ENCODE results near the gene ATG101.

Gene ATG101, protein sequence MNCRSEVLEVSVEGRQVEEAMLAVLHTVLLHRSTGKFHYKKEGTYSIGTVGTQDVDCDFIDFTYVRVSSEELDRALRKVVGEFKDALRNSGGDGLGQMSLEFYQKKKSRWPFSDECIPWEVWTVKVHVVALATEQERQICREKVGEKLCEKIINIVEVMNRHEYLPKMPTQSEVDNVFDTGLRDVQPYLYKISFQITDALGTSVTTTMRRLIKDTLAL

DNA sequence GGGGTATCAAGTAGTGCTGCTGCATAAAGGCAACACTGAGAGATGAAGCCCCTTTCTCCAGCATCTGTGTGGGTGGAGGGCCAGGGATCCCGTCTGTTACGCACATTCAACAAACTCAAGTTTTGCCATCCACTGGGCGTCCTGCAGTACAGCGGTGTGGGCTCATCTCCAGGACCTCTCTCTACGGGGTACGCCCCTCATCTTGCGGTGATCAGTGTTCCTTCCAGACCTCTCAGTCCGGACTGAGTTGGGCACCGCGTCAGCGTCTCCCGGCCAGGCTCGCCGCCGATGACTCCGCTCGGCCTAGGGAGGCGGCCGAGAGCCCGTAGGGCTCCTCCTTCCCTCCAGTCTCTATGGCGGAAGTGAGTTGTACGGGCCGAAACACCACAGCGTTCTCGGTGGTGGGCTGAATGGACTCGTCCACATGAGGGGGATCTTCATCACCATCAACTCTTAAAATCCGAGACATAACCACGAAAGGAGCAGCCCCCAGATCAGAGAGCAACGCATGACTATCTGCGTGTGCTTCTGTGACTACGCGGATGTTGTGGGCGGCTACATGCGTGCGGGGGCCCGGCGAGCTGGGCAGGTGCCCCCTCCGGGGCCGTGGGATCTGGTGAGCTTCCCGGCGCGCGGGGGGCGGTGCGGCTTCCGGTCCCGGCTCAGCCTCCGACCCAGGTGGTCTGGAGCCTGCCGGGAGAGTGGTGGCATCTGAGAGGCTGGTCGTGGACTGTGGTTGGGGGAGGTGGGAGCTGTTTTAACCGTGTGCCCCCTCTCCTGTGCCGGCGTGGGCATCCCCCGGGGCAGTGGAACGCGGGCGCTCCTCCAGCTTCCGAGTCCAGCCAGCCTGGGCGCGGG is at the start of gene ATG101:
TSS of gene ATG101 (plus strand) at position 652 of the 858 bp plus-strand sequence. CDS start 3,673 bp downstream, outside the sequence.
- in situ Hi-C loops (cut with HindIII; ENCODE audit: low sequenced_read_pairs), result no loop called here

DNA sequence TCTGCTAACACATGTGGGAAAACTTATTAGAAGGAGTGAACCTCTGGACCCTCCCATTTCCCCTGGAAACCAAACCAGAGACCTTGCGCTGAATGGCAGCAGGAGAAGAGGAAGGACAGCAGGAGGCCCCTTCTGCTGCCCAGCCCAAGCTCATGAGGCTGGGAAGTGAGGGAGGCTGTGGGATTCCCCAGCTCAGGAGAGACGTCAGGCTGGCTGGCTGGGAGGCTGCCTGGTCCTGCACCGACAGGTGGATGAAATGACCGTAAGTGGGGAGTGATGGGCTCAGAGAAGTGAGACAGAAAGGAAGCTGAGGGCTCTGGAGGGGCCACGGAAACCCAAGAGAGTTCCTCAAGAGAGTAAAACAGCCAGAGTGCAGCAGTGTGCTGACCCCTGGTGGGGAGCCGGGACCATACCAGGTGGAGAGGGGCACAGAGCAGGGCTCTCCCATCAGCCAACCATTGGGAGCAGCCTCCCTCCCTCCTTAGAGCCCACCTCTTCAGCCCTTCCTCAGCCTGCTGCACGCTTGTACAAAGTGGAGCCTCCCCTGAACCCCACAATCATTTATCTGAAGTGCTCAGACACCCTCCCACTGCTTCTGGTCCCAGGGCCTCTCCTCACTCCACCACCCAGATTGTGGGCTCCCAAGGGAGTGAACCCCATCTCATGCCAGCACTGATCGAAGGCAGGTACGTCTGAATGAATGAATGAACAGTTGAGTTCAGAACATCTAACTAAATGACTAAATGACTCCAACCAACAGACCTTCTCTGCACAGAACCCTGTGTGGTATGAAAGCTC is 49.0 kb upstream of the ATG101 start:
- in situ Hi-C loops (cut with HindIII; ENCODE audit: low sequenced_read_pairs), result no loop called here

DNA sequence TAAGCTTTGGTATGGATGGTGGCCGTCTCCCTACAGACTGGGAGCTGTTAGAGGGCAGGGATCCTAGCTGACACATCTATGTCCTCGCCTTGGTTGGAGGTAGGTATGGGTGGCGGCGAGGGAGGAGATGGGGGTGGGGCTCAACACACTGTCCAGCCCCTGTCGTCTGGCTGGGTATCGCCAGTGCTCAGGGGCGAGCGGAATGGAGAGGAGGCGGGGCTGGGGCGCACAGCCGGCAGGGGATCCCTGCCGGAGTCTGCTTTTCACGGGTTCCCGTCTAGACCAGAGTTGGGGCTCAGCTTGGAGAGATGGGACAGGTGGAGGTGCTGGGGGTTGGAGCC is 47.0 kb upstream of the ATG101 start:
- in situ Hi-C loops (cut with HindIII; ENCODE audit: low sequenced_read_pairs), result no loop called here

DNA sequence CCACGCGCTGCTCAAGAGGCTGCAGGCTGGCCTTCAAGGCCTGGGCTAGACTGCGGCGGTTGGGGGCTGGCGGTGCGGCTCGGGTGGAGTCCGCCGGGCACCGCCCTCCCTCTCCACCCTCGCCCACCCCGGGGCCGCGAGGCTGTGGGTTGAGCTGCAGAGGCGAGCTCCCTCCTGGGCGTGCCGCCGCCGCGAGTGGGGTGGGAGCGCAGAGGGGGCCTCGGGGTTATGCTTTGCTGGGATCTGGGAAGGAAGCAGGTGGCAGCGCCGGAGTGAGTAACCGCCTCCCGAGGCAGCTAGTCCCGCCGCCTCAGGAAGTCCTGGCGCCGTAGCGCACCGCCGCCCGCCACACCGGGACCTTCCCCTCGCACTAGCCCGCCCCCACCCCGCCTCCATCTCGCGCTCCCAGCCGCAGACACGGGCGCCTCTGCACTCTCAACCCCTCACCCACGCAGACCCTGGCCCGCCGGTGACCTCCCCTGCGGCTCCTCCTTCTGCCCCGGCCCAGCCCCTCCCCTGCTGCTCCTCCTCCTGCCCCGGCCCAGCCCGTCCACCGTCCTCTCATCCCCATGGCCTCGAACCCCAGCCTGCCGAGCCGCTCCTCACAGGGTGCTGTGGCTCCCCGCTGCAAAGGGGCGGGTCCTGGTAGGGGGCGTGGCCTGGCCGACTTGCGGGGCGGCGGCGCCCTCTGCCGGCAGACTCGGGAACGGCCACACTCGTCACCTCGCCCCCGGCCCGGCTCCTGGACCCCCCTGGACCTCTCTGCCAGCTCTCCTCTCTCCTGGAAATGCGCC is 46.4 kb upstream of the ATG101 start:
- in situ Hi-C loops (cut with HindIII; ENCODE audit: low sequenced_read_pairs), result no loop called here

DNA sequence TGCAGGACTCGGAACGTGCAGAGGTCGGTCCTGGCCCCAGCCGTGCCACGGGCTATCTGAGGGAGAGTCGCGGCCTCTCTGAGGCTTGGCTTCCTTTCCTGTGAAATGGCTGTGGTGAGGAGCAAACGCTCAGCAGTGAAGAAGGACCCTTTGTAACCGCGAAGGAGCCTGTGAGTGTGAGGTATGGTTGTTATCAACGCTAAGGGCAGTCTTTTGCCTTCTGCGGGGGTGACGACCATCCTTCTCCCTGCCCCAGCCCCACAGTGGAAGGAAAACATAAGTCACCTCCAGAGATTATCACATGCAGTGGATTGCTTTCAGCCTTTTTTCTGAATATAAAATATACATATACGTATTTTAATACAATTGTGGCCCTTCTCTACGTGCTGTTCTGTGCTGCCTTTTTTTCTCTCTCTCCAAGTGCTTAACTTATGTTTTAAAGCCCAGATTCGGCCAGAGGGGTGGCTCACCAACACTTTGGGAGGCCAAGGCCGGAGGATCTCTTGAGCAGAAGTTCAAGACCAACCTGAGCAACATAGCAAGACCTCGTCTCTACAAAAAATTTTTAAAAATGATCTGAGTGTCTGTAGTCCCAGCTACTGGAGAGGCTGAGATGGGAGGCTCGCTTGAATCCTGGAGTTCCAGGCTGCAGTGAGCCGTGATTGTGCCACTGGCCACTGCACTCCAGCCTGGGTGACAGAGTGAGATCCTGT is 45.6 kb upstream of the ATG101 start:
- in situ Hi-C loops (cut with HindIII; ENCODE audit: low sequenced_read_pairs), result no loop called here

DNA sequence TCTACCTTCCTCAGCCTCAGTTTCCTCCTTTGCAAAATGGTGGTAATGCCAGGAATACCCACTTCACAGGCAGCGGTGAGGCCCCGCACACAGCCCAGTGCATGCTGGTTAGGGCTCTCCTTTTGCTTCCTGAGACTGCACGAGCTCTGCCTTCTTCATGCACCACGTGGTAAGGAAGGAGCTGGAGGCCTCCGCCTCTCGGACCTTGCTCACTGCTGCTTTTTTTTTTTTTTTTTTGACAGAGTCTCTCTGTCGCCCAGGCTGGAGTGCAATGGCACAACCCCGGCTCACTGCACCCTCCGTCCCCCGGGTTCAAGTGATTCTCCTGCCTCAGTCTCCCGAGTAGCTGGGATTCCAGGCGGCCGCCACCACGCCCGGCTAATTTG is 44.9 kb upstream of the ATG101 start:
- in situ Hi-C loops (cut with HindIII; ENCODE audit: low sequenced_read_pairs), result no loop called here

DNA sequence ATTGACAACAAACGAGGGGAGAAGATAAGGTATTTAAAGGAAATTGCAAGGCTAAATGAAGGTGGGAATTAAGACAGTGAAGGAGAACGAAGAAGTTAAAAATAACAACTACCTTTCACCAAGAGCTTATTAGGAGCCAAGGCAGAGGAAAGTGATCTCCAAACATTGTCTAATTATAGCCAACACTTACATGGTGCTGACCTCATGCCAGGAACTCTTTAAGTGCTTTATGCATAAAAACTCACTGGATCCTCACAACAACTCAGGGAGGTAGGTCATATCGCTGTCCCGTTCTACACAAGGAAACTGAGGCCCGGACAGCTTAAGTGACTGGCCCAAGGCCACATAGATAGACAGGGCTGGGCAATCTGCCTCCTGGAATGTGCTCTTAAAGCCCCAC is 43.5 kb upstream of the ATG101 start:
- in situ Hi-C loops (cut with HindIII; ENCODE audit: low sequenced_read_pairs), result no loop called here

DNA sequence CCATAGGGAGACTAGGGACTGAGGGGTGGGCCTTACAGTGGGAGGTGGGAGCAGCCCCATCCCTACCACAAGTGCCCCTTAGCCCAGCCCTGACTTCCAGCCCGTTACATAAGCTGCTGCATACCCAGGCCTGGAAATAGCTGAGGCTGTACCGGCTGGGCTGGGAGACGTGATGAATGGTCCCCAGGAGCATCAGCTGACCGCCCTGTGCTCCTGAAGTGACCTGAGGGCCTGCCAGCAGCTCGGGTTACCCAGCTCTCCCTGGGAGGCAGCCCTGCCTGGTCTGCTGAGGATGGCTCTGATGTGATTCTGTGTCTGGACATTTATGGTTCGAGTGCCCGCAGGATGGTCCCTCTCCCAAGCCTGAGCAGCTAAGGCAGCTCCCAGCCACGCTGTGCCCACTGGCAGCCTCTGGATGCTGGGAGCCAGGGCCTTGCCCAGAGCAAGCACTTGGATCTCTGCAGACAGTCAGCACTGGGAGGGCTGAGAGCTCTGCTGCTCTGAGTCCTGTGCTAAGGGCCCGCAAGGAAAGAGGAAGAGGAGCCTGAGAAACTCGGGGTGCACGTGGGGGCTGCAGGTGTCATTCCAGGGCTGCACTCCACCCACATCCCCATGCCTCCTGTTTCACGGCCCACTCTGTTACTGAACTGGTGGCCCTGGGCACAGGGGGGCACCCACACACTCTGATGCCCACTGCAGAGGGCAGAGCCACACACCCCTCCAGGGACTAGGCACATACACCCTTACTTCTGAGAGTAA is 42.5 kb upstream of the ATG101 start:
- in situ Hi-C loops (cut with HindIII; ENCODE audit: low sequenced_read_pairs), result no loop called here

DNA sequence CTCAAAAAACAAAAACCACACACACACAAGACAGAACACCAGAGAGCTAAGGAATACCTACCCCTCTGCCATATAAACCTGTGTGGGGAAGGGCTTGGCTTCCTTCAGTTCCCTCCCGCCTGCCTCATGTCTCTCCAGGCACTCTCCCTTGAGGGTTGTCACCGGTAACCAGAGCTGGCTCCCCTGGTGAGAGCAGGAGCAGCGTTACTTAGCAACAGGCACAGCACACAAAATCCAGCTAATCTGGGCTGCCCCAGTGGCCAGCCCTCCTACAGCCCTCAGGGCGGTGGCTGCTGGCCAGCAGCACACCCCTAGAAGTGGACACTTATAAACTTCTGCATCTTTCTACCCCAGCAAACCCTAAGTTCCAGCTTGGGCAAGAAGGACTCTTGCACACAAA is 40.1 kb upstream of the ATG101 start:
- in situ Hi-C loops (cut with HindIII; ENCODE audit: low sequenced_read_pairs), result loop anchor here (10.0 kb wide), 1 partner anchor 65 kb away; no protein-coding TSS in a partner anchor

DNA sequence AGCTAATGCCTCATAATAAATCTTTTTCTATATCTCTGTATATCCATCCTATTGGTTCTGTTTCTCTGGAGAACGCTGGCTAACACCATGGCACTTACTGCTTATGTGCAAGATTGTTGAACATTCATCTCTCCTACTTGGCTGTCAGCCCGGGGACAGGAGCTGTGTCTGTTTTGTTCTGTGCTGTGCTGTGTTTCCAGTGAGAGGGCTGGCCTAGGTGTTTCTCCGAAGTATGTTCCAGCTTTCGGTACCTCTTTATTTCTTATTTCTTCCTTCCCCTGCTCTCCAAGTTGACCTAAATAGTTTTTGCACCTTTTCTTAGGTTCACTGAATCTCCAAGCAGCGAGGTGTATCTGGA is 37.4 kb upstream of the ATG101 start:
- in situ Hi-C loops (cut with HindIII; ENCODE audit: low sequenced_read_pairs), result loop anchor here (10.0 kb wide), 1 partner anchor 62 kb away; no protein-coding TSS in a partner anchor

DNA sequence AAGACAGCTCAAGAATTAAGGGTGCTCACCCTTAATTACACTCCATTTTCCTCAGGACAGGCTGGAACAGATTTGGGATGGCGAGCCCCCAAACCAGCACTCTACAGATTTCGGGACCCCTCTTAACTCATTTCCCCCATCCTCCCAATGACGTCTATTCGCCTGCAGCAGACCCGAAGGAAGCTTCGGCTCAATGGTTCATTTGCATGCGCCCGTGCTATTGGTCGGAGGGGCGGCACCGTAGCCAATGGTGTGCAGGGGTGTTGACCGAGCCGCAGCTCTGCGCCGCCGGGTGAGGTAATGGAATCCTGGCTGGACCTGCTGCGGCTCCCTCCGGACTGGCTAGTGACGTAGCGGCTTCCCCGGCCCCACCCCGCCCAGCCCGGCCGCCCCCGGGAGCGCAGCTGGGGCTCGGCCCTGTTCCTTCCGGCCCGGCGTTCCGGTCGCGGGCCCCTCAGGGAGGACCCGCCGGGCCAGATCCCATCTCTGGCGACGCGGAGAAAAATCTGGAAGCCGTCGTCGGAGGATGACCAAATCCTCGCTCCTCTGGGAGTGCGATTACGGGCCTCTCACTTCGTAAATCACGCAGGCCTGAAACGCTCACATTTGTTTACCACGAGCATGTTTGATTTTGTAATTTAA is 36.9 kb upstream of the ATG101 start:
- in situ Hi-C loops (cut with HindIII; ENCODE audit: low sequenced_read_pairs), result loop anchor here (10.0 kb wide), 1 partner anchor 62 kb away; no protein-coding TSS in a partner anchor

DNA sequence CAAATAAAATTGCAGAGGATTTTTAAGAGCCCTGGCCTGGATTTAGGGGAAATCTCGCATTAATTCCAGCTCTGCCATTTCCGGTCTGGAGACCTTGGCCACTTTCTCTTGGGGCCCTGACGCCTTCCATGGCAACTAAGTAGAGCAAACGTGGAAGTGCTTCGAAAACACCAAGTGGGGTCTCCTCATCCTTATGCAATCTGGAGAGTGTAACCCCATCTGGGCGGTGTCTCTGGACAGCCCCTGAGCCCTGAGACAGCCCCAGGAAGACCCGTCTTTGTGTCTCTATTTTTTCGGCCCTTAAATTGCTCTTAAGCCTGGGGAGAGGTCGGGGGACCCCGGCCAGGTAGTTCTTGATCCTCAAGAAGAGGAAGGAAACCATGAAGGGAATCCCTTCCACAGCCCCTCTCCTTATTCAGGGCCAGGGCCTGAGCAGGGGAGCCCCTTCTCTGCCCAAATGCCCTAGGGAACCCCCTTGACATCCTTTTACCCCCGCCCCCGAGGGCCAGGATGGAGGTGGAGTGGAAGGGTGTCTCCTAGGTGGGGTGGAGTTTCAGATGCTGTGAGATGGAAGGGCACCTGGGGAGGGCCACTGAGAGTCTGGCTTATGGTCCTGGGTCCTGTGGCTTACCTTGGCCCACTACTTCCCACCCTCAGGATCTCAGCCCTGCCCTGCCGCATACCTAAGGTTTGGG is 36.2 kb upstream of the ATG101 start:
- in situ Hi-C loops (cut with HindIII; ENCODE audit: low sequenced_read_pairs), result loop anchor here (10.0 kb wide), 1 partner anchor 61 kb away; no protein-coding TSS in a partner anchor

DNA sequence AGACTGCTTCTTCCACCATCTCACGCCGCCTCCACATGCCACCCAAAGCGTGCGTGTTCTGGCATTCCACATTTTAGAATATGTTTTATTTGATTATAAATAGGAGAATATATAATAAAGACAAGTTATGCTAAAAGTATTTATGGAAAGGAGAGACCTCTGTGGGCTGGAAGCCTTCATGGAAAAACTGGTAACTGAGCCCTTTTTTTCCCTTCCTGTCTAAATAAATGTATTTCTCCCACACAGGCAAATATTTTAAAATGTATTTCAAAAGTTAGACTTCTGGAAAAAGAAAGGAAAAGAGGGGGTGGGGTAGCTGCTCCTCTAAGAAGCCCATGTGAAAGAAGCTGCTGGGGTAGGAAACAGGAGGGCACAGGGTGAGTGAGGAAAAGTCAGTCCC is 34.6 kb upstream of the ATG101 start:
- in situ Hi-C loops (cut with HindIII; ENCODE audit: low sequenced_read_pairs), result loop anchor here (10.0 kb wide), 1 partner anchor 60 kb away; no protein-coding TSS in a partner anchor

DNA sequence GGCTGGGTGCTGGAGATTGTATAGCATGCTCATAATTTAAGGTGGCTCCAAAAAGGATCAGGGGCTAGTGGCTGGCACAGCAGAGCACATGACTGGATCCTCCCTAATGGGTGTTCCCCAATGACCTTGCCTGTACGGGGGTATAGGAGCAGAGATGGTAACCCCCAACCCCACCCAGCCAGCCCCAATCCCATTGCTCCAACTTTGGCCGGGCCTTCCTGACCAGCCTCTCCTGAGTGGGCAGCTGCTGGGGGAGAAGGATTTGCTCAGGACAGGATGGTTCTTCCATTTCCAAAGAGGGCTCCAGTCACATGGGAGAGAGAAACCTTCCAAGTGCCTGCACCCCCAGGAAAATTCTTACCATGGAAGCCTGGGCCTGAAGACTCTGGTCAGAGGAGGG is 33.9 kb upstream of the ATG101 start:
- in situ Hi-C loops (cut with HindIII; ENCODE audit: low sequenced_read_pairs), result loop anchor here (10.0 kb wide), 1 partner anchor 59 kb away; no protein-coding TSS in a partner anchor

DNA sequence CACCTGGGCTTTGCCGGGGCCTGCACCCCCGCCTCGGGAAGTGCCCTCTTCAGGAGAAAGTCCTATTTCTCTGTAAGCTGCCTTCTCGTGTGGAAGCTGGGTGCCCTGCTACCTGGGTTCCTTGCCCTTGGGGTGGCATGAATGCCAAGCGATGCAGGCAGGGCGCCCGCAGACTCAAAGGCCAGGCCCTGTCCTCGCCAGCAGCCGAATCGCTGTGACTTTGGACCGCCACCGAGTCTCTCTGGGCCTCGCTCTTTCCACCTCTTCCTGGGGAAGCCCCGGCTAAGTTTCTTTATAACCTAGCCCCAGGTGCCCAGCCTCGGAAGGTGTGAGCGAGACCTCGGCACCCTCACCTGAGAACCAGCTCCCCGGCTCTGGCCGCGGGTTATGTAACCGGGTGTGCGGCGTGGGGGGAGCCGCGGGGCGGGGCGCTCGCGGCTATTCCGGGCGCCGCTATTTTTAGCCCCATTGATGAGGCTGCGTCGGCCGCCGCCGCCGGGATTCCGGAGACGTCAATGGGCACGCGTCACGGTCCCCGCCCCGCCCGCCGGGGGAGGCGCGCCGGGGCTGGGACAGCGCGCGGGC is 33.1 kb upstream of the ATG101 start:
- in situ Hi-C loops (cut with HindIII; ENCODE audit: low sequenced_read_pairs), result loop anchor here (10.0 kb wide), 1 partner anchor 58 kb away; no protein-coding TSS in a partner anchor

DNA sequence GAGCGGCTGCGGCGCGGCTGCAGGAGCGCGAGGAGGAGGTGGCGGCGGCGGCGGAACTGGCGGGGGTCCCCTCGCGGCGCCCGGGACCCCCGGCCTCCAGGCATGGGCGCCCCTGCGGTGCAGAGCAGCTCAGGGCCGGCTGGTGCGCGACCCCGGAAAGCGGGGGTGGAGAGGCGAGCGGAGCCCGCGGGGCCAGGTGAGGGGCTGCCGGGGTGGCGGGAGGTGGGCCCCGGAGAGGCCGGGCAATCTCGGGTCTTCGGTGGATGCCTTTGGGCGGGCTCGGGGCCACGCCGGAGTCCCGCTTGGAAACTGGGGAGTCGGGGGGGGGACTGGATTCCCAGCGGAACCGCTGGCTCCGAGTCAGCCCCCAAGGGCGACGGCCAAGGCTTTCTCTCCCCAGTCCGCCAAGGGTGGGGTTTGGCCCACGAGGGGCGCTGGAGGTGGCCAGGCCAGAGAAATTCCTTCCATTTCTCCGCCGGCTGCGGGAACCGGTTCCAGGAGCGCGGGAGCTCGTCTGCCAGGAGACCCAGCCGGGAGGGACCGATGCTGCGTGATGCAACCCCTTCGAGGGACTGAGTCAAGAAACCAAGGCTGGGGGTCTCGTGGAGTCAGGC is 32.4 kb upstream of the ATG101 start:
- in situ Hi-C loops (cut with HindIII; ENCODE audit: low sequenced_read_pairs), result loop anchor here (10.0 kb wide), 1 partner anchor 57 kb away; no protein-coding TSS in a partner anchor

DNA sequence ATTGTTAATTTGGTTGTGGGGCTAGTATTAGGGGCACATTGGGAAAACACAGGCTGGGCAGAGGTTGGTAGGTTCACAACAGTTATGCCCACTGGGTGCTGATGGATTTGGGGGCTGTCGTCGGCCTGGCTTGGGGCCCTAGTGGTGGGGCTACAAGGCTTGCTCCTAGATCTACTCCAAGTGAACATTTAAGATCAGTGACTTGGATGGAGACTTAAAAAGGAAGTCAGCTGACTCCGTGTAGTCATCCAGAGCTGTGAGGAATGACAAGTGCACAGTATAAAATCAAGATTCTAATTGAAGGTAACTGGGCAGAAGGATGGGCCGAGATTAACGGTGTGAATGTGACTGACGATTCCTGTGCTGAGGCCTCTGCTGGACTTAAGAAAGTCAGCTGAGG is 31.3 kb upstream of the ATG101 start:
- in situ Hi-C loops (cut with HindIII; ENCODE audit: low sequenced_read_pairs), result loop anchor here (10.0 kb wide), 1 partner anchor 56 kb away; no protein-coding TSS in a partner anchor

Data from DLD1 (cell line).